HepG2 (cell line): Measurements from ENCODE around the gene PLCL2. TPM values are rescaled to one million over a fixed set of nuclear protein-coding genes. Genes with fewer than 3 reads are reported as not detected.

Experiments
- ATAC-seq: fragments of 200-7000 bp; cut with Tn5 transposase; 3 replicates; pipeline ENCODE4 v1.9.1; 2020; ENCODE audit warnings: mild to moderate bottlenecking, moderate library complexity
- BruUV-seq: library from RNA; stranded (reverse); fragments of 400-500 nt; replicated peaks from 2 replicates; lab custom pipeline; 2021; lab: Mats Ljungman, UMichigan
- CTCF ChIA-PET: fragments of 300-600 bp; formaldehyde crosslinking; extraction: SDS; loops from one replicate; lab custom pipeline; 2021; ENCODE audit warnings: low total read pairs, inconsistent platforms, low intra/inter-chr PET ratio; lab: Yijun Ruan, JAX
- POLR2A ChIA-PET: fragments of 350-600 bp; sonication (Branson Sonifier 250); formaldehyde crosslinking; loops from one replicate; lab custom pipeline; 2020; ENCODE audit warnings: antibody characterized with exemption, inconsistent platforms; lab: Yijun Ruan, JAX
- DNase-seq: peaks from one replicate; pipeline ENCODE4 v3.0.0-alpha.2; 2015; ENCODE audit warnings: low spot score
- FAIRE-seq: peaks from 3 replicates; lab custom pipeline; 2011; peaks lifted over from hg19 to GRCh38; lab: Jason Lieb, UNC
- H2AFZ ChIP-seq: one replicate; pipeline ENCODE4 v1.6.1; 2011; ENCODE audit warnings: low read length, inconsistent platforms
- H3K27ac ChIP-seq: fragments of 300-600 bp; 3 replicates; pipeline ENCODE4 v1.8.0; 2011; ENCODE audit warnings: mixed run types, mild to moderate bottlenecking, mixed read lengths, low read length, inconsistent platforms; ENCODE audit not compliant: insufficient read depth; ENCODE audit errors: extremely low read length
- H3K27me3 ChIP-seq, 2 experiments: fragments of 200-600 bp in 1 of 2; 2 replicates in 1 of 2; 3 replicates in 1 of 2; pipeline versions ENCODE4 v1.6.0 to v1.8.0; 2011; ENCODE audit warnings: low read length in 2 of 2, mild to moderate bottlenecking in 2 of 2, moderate library complexity in 2 of 2, inconsistent platforms in 1 of 2; ENCODE audit not compliant: insufficient read depth in 2 of 2, control insufficient read depth in 1 of 2
- H3K36me3 ChIP-seq, 2 experiments: fragments of 200-600 bp in 1 of 2; replicated peaks in 1 of 2; 2 replicates in 1 of 2; 3 replicates in 1 of 2; pipeline versions ENCODE4 v1.5.1 to v1.8.0; 2011; ENCODE audit warnings: low read length in 2 of 2, inconsistent platforms in 1 of 2; ENCODE audit not compliant: insufficient read depth in 2 of 2, control insufficient read depth in 1 of 2
- H3K4me1 ChIP-seq: 2 replicates; pipeline ENCODE4 v1.5.1; 2012; ENCODE audit warnings: low read length, inconsistent platforms; ENCODE audit not compliant: insufficient read depth
- H3K4me2 ChIP-seq: 2 replicates; pipeline ENCODE4 v1.6.0; 2011; ENCODE audit warnings: low read depth, low read length, inconsistent platforms
- H3K4me3 ChIP-seq, 3 experiments: fragments of 200-600 bp in 1 of 3; sonication (generic), shearing (Covaris generic) in 1 of 3; replicated peaks in 1 of 3; 2 replicates each; pipeline ENCODE4 v1.5.1; 2011 to 2016; ENCODE audit warnings: low read length in 3 of 3, inconsistent platforms in 2 of 3, low read depth in 2 of 3, mild to moderate bottlenecking in 2 of 3, control low read depth in 1 of 3, mixed read lengths in 1 of 3; ENCODE audit not compliant: insufficient read depth in 1 of 3
- H3K79me2 ChIP-seq: one replicate; pipeline ENCODE4 v1.6.1; 2011; ENCODE audit warnings: low read length, inconsistent platforms; ENCODE audit not compliant: insufficient read depth
- H3K9ac ChIP-seq: 2 replicates; pipeline ENCODE4 v1.6.0; 2011; ENCODE audit warnings: mild to moderate bottlenecking, low read depth, low read length, inconsistent platforms; ENCODE audit not compliant: insufficient read depth
- H3K9me3 ChIP-seq: 2 replicates; pipeline ENCODE4 v1.5.1; 2012; ENCODE audit warnings: mild to moderate bottlenecking, low read length
- H4K20me1 ChIP-seq: 2 replicates; pipeline ENCODE4 v1.6.0; 2011; ENCODE audit warnings: inconsistent platforms, mild to moderate bottlenecking, low read length, moderate library complexity; ENCODE audit not compliant: insufficient read depth
- BCL6 ChIP-seq: IDR thresholded peaks from 2 replicates; pipeline ENCODE4 v1.6.1; 2016; ENCODE audit warnings: missing genetic modification reagents, missing compliant biosample characterization
- ELF1 ChIP-seq: sonication (generic); formaldehyde crosslinking; IDR thresholded peaks from 2 replicates; pipeline ENCODE4 v1.4.0; 2020; ENCODE audit warnings: missing genetic modification reagents
- FOXM1 ChIP-seq: sonication (generic); formaldehyde crosslinking; IDR thresholded peaks from 2 replicates; pipeline ENCODE4 v1.5.0; 2020; ENCODE audit warnings: missing genetic modification reagents
- GRHL1 ChIP-seq: sonication (generic); formaldehyde crosslinking; conservative IDR thresholded peaks from 2 replicates; pipeline ENCODE4 v1.8.0; 2022; ENCODE audit warnings: missing genetic modification reagents
- HDAC2 ChIP-seq: sonication (generic); formaldehyde crosslinking; IDR thresholded peaks from 2 replicates; pipeline ENCODE4 v1.4.0; 2020; ENCODE audit warnings: missing genetic modification reagents
- ISX ChIP-seq: sonication (generic); formaldehyde crosslinking; conservative IDR thresholded peaks from 2 replicates; pipeline ENCODE4 v1.5.0; 2020; ENCODE audit warnings: missing genetic modification reagents
- KMT2B ChIP-seq: IDR thresholded peaks from 2 replicates; pipeline ENCODE4 v1.6.1; 2016; ENCODE audit warnings: missing genetic modification reagents, missing compliant biosample characterization
- SNRNP70 ChIP-seq: fragments of 200-400 bp; formaldehyde crosslinking; IDR thresholded peaks from 2 replicates; pipeline ENCODE4 v1.6.1; 2017; ENCODE audit warnings: mild to moderate bottlenecking, low read depth, low read length, moderate library complexity
- ZFP91 ChIP-seq: sonication (generic); formaldehyde crosslinking; IDR thresholded peaks from 2 replicates; pipeline ENCODE4 v1.9.0; 2022; ENCODE audit warnings: missing genetic modification reagents, mild to moderate bottlenecking, borderline replicate concordance
- ZFYVE20 ChIP-seq: sonication (generic); formaldehyde crosslinking; IDR thresholded peaks from 2 replicates; pipeline ENCODE4 v1.8.0; 2023; ENCODE audit warnings: low read depth, mild to moderate bottlenecking, moderate library complexity, missing genetic modification reagents, borderline replicate concordance
- ZNF143 ChIP-seq: sonication (generic); formaldehyde crosslinking; IDR thresholded peaks from 2 replicates; pipeline ENCODE4 v1.4.0; 2020; ENCODE audit warnings: missing genetic modification reagents
- ZNF570 ChIP-seq: sonication (generic); formaldehyde crosslinking; IDR thresholded peaks from 2 replicates; pipeline ENCODE4 v1.4.0; 2020; ENCODE audit warnings: mild to moderate bottlenecking, missing genetic modification reagents, borderline replicate concordance
- ZNF597 ChIP-seq: sonication (generic); formaldehyde crosslinking; IDR thresholded peaks from 2 replicates; pipeline ENCODE4 v1.5.0; 2020; ENCODE audit warnings: missing genetic modification reagents
- ZNF720 ChIP-seq: sonication (generic); formaldehyde crosslinking; IDR thresholded peaks from 2 replicates; pipeline ENCODE4 v1.4.0; 2020; ENCODE audit warnings: missing genetic modification reagents
- ZNF75D ChIP-seq: sonication (generic); formaldehyde crosslinking; IDR thresholded peaks from 2 replicates; pipeline ENCODE4 v1.8.1; 2023; ENCODE audit warnings: missing genetic modification reagents, mild to moderate bottlenecking, borderline replicate concordance
- WGBS: methylation state at CpG from one replicate; pipeline ENCODE4 v1.1.6; 2017; ENCODE audit warnings: low lambda C conversion rate; 5-methylcytosine and 5-hydroxymethylcytosine counted together
- in situ Hi-C: cut with HindIII; loops from 2 replicates; pipeline ENCODE4 v1.10.0; 2017; ENCODE audit warnings: low pct_unique_long_range_greater_than_20kb; ENCODE audit not compliant: extremely low pct_ligation_motif_present
- intact Hi-C: fragments of 100-400 bp; cut with micrococcal nuclease; formaldehyde crosslinking; loops from one replicate; pipeline ENCODE4 v1.10.0; 2022; ENCODE audit not compliant: unreplicated experiment
- polyA plus RNA-seq, 8 experiments: library from polyadenylated mRNA; depleted of rRNA in 3 of 8; stranded (reverse) in 7 of 8; unstranded in 1 of 8; fragments of >200 nt; fragmentation: Illumina TruSeq in 4 of 8; extraction: Trizol in 4 of 8; gene quantifications; 2 replicates each; pipeline versions ENCODE4 v1.2.1 to v1.2.3, GENCODE V29; 2011 to 2016; ENCODE audit warnings: low read depth in 4 of 8, missing spikeins in 1 of 8, mixed read lengths in 1 of 8; ENCODE audit not compliant: insufficient read depth in 1 of 8
- total RNA-seq, 5 experiments: library from RNA; depleted of rRNA; stranded (reverse); fragments of >200 nt; fragmentation: Illumina TruSeq; extraction: Trizol; gene quantifications; 2 replicates each; pipeline ENCODE4 v1.2.3, GENCODE V29; 2016; ENCODE audit warnings: low read depth in 1 of 5

PLCL2 gene
- total and polyA plus RNA-seq, 2 of the 13 experiments (the other 11 are each of a cell fraction or from before 2014, with no cell fraction given): not detected

GRCh38 chr3:16885593-16886302 lies 993 bp downstream of the PLCL2 start:
- no TSS peak for BruUV-seq
- Histone ChIP-seq H3K27me3 (peaks cover 1 to 28% of the 10 kb centered on the region in 2 experiments; a peak in 4 of 5 replicates), H3K36me3 (no peaks in the 10 kb centered on the region), H3K9ac (no peak overlapping the region), H4K20me1 (no peaks in the 10 kb centered on the region), H3K79me2 (no peaks in the 10 kb centered on the region), H3K27ac (no peak overlapping the region), H3K4me2 (no peak overlapping the region), H3K4me3 (peak overlapping the region in 1 of 3 experiments; percentile 59; a peak in 1 of 6 replicates), H2AFZ (no peak overlapping the region), H3K9me3 (no peaks in the 10 kb centered on the region), H3K4me1 (no peaks in the 10 kb centered on the region)
- in situ Hi-C loops: no loop called here
- DNase-seq (no peak), FAIRE-seq (no peak), ATAC-seq (no peak)
- ChIA-PET CTCF (no interaction called here), POLR2A (no interaction called here)
- intact Hi-C loops: no loop called here
- WGBS: 52% methylated on average over 15 of the region's 15 CpGs
- no peak for TF ChIP-seq GRHL1 (CRISPR knock-in tag)
- no peak for TF ChIP-seq ZNF570
- no peak for TF ChIP-seq HDAC2 (CRISPR knock-in tag)
- no peak for TF ChIP-seq ELF1 (CRISPR knock-in tag)
- no peak for TF ChIP-seq ZNF75D (CRISPR knock-in tag)
- no peak for TF ChIP-seq ZNF597
- no peak for TF ChIP-seq FOXM1 (CRISPR knock-in tag)
- no peak for TF ChIP-seq ZFP91
- TF ChIP-seq ISX (CRISPR knock-in tag): no peak
- no peak for TF ChIP-seq ZFYVE20 (CRISPR knock-in tag)
- TF ChIP-seq BCL6 (CRISPR knock-in tag): no peak
- TF ChIP-seq SNRNP70: no peak
- no peak for TF ChIP-seq ZNF720
- TF ChIP-seq ZNF143 (CRISPR knock-in tag): no peak
- no peak for TF ChIP-seq KMT2B (CRISPR knock-in tag)
- TF ChIP-seq, all 625 proteins: peak for 0
